ENCODE results near the gene CD163.

DNA sequence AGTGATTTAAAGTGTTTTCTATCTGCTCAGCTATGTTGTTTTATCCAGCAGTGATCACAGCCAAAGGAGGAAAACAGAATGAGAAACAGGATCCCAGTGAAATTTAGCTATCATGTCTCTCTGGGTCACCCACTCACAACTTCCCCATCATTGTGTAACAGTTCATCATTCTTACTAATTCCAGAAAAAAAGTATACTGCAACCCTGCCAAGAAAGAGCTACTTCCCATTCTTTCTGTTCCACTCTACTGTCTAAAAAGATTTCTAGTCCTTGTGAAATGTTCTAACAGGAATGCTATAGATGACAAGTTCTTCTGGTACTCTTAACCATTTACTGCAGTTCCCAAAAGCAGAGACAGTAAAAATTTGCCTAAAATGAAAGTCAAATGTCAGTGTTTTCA is 39.2 kb upstream of the CD163 start:
- TF ChIP-seq, protein P1, sequence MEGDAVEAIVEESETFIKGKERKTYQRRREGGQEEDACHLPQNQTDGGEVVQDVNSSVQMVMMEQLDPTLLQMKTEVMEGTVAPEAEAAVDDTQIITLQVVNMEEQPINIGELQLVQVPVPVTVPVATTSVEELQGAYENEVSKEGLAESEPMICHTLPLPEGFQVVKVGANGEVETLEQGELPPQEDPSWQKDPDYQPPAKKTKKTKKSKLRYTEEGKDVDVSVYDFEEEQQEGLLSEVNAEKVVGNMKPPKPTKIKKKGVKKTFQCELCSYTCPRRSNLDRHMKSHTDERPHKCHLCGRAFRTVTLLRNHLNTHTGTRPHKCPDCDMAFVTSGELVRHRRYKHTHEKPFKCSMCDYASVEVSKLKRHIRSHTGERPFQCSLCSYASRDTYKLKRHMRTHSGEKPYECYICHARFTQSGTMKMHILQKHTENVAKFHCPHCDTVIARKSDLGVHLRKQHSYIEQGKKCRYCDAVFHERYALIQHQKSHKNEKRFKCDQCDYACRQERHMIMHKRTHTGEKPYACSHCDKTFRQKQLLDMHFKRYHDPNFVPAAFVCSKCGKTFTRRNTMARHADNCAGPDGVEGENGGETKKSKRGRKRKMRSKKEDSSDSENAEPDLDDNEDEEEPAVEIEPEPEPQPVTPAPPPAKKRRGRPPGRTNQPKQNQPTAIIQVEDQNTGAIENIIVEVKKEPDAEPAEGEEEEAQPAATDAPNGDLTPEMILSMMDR (conservative IDR thresholded peaks at IDR 0.05; ENCODE audit: low read depth, low read length) = no peak
- TF ChIP-seq EZH2 (IDR thresholded peaks at IDR 0.05; ENCODE audit: low read length, unreplicated experiment) = no peak

Measured in PC-3 (cell line).